Measurements from ENCODE around the gene GABBR2.

DNA sequence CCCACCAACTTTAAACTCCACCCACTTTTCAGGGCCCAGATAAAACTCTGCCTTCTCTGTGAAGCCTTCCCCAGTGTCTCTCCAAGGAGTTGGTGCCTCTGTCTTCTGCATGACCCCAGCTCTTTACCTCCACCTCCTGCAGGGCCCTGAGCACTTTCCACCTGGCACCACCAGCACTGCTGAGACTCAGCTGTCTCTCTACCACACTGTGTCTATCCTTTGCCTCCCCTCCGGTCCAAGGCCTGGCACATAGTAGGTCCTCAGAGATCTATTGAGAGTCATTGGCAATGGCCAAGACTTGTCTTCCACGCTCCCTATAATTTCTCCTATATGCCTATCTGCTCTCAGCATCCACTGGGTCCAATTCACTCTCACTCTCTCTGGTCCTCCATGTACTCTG is 12.9 kb upstream of the GABBR2 start:
- TF ChIP-seq RCOR1 (IDR thresholded peaks at IDR 0.05; ENCODE audit: low read length), result no peak
- TF ChIP-seq, protein P1, sequence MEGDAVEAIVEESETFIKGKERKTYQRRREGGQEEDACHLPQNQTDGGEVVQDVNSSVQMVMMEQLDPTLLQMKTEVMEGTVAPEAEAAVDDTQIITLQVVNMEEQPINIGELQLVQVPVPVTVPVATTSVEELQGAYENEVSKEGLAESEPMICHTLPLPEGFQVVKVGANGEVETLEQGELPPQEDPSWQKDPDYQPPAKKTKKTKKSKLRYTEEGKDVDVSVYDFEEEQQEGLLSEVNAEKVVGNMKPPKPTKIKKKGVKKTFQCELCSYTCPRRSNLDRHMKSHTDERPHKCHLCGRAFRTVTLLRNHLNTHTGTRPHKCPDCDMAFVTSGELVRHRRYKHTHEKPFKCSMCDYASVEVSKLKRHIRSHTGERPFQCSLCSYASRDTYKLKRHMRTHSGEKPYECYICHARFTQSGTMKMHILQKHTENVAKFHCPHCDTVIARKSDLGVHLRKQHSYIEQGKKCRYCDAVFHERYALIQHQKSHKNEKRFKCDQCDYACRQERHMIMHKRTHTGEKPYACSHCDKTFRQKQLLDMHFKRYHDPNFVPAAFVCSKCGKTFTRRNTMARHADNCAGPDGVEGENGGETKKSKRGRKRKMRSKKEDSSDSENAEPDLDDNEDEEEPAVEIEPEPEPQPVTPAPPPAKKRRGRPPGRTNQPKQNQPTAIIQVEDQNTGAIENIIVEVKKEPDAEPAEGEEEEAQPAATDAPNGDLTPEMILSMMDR (IDR thresholded peaks at IDR 0.05), result no peak
- no peak for TF ChIP-seq MXI1 (IDR thresholded peaks at IDR 0.05; ENCODE audit: low read depth, low read length)
- TF ChIP-seq, protein P2, sequence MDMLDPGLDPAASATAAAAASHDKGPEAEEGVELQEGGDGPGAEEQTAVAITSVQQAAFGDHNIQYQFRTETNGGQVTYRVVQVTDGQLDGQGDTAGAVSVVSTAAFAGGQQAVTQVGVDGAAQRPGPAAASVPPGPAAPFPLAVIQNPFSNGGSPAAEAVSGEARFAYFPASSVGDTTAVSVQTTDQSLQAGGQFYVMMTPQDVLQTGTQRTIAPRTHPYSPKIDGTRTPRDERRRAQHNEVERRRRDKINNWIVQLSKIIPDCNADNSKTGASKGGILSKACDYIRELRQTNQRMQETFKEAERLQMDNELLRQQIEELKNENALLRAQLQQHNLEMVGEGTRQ (IDR thresholded peaks at IDR 0.05; ENCODE audit: borderline replicate concordance, low read depth, low read length), result no peak
- no peak for TF ChIP-seq TAF1 (IDR thresholded peaks at IDR 0.05; ENCODE audit: borderline replicate concordance, low read depth, low read length)
- TF ChIP-seq JUND (IDR thresholded peaks at IDR 0.05), result no peak
- TF ChIP-seq RFX5 (IDR thresholded peaks at IDR 0.05; ENCODE audit: low read length), result no peak
